ENCODE results near the gene C5.

GRCh38 chr9:121073038-121073437 is 23.0 kb upstream of the C5 start:
- TF ChIP-seq HDGF (IDR thresholded peaks at IDR 0.05; ENCODE audit: borderline replicate concordance) (no peak), SP1 (IDR thresholded peaks at IDR 0.05) (no peak)
